NCI-H226 (cell line): ENCODE data around the gene FOXA1.

Source experiments
- DNase-seq: peaks from one replicate; pipeline ENCODE4 v3.0.0-alpha.2; 2015

FOXA1 gene

DNA sequence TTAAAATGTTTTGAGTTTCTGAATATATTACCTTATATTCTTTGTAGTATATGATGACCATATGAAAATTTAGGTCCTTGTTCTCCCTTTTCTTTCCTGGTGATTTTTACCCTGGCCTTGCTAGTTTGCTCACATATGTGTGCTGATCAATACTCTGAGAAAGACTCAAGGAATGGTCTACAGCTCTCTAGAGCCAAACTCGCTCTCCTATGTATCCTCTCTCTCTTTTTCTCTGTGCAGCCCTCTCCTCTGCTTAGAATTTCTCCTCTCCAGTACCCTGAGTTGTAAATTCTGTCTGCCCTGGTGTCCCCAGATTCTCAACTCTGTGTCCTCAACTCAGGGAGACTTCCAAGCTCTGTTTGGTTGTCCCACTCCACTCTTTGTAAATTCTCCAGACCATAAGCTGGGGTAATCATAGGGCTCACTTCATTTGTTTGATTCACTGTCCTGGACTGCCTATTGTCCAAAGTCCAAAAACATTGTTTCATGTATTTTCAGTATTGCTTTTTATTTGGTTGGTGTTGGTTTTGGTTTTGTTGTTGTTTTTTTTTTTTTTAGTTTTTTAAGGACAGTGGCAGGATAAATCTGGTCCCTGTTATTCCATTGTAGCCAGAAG is 41.0 kb downstream of the FOXA1 start:
- DNase-seq, result no peak

DNA sequence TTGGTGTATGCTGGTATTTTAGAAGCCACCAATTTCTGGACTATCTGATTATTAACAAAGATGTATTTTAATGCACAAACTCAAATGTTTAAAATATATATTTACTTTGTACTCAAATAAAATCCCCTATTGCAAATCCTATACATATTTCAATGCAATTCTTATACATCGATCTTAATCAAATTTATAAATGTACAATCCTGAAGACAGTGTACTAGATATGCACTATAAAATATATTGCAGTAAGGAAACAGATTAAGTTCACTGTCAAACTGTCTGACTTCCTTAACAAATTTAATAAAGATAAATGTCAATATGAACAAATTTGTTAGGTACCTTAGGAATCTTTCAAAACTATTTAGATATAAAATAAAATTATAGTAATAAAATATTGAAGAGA is 43.9 kb downstream of the FOXA1 start:
- DNase-seq, result no peak

- no peak for DNase-seq
Observed at GRCh38 chr14:37550511-37550910, 44.5 kb downstream of the FOXA1 start.

DNA sequence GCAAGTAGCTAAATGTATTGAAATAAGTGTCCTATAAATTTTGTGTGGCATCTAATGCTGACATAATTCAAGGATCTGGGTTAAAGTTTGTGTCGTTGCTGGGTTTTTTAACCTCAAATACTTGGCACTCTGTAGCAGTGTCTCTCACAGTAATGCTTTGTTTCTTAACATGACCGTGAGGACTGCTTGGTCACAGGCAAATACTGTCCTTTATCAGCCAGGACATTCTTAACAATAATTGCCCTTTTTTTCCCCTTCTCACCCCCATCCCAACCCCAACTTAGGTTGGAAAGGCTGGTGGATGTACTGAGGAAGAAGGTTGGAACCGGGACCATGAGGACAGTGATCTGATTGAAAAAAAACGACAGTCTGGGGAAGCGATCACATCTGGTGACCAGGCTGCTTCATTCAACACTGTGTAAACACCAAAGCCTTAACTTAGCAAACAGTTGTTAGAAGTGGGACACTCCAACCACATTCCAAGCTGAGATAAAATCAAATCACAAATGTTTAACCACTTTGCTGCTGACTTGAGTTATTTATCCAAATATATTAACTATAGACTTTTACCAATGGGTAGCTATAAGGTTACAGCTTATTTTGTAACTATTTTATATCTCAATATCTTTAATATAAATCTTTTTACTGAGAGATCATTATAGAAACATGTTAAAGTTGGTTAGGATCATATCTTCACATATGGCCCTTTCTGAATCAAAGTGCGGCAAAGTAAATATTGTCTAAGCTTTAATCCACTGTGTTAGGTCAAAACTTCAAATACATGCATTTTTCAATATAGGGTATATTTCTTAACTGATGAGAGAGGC is 48.2 kb downstream of the FOXA1 start:
- DNase-seq, result no peak

DNA sequence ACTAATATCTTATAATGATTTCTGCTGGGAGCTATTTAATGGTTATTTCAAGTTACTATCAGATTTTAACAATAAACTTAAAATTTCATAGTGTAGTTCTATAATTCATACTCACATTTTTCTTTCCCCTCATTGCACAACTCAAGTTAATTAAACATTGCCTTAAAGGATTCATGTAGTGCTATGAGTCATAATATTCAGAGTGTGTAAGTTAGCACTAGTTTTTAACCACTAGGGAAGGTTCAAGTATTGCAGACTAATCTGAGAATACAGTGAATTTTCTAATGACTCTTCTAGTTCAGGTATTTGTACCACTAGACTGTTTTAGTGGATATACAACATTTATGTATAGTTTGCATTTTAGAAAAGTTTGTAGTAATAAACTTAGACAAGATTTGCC is 49.9 kb downstream of the FOXA1 start:
- no peak for DNase-seq

- no peak for DNase-seq
Observed at GRCh38 chr14:37544407-37544806, 50.6 kb downstream of the FOXA1 start.

DNA sequence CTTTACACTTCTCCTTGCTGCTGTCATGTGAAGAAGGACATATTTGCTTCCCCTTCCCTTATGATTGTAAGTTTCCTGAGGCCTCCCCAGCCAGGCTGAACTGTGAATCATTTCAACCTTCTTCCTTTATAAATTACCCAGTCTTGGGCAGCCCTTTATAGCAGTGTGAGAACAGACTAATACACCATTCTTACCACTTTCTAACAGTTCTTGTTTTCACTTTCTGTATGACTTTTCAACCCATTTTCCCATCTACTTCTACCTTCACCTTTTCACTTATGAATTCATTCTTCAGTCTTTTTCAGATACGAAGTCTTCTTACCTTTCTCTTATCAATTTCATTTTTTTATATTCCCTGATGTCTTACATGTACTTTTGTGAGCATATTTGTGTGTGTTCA is 55.1 kb downstream of the FOXA1 start:
- DNase-seq, result no peak
